Myometrial cell (primary cell): ENCODE data around the gene INS. TPM values are rescaled to one million over a fixed set of nuclear protein-coding genes. Genes with fewer than 3 reads are reported as not detected.

Source experiments
- total RNA-seq: library from RNA; depleted of rRNA; stranded (reverse); fragments of >200 nt; gene quantifications from 2 replicates; pipeline ENCODE4 v1.2.3, GENCODE V29; 2015

The INS gene
- not detected in 2 replicates for total RNA-seq

DNA sequence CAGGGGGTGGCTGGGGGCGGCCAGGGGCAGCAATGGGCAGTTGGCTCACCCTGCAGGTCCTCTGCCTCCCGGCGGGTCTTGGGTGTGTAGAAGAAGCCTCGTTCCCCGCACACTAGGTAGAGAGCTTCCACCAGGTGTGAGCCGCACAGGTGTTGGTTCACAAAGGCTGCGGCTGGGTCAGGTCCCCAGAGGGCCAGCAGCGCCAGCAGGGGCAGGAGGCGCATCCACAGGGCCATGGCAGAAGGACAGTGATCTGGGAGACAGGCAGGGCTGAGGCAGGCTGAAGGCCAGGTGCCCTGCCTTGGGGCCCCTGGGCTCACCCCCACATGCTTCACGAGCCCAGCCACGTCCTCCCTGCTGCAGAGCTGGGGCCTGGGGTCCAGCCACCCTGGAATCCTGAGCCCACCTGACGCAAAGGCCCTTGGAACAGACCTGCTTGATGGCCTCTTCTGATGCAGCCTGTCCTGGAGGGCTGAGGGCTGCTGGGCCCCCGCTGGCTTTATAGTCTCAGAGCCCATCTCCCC is at the start of gene INS:
Gene INS (minus strand): TSS at position 474 of the 524 bp plus-strand sequence. CDS start 238 bp downstream, at position 236.

DNA sequence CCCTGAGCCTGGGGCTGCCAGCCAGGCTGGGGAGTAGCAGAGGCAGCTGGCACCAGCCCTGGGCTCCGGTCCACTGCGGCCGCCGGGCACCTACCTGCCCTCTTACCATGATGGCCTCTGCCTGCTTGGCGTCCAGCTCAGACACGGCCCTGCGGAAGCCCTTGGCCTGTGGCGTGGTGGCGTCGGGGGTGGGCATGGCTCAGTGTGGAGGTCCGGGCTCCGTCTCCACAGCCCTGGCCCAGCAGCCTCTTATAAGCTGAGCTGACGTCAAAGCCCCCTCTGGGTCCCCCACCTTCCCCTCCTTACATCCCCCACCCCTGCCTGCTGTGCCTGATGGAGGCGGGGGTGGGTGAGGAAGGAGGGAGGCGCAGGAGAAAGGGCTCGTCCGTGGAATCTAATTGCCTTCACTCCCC is 10.6 kb upstream of the INS start, which contains the start of gene TH:
Gene TH (minus strand): TSS at position 225 of the 413 bp plus-strand sequence. CDS start 29 bp downstream, at position 196.

DNA sequence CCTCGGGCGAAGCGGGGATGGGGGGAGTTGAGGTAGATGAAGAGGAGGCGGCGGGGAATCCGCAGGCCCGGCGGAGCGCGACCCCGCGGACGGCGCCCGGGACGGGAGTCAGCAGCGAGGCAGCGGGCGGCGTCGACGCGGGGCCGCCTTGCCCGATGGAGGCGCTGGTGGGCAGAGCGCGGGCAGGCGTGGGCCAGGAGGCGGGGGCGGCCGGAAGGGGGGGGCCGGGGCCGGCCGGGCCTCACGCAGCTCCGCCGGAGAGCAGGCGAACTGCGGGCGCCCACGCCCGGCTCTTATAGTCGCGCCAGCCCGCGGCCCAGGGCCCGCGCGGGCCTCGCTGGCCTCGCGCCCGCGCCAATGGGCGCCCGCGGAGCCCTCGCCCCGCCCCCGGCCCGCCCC is 21.9 kb downstream of the INS start, which contains the start of gene IGF2:
Gene IGF2 (minus strand): TSS at position 267 of the 399 bp plus-strand sequence. CDS start 3,866 bp downstream, outside the sequence.

Other genes with a start within 250 kb of the INS start
- gene TNNT3, start 241.5 kb downstream of the INS start, total RNA-seq = not detected in 2 replicates
- gene MRPL23, start 213.9 kb downstream of the INS start, total RNA-seq = 253 and 382 TPM in 2 replicates
- gene H19, start 163.4 kb downstream of the INS start, total RNA-seq = 41.8 and 55.1 TPM in 2 replicates
- gene IGF2, start 21.8 kb downstream of the INS start, total RNA-seq = 12.8 and 17.6 TPM in 2 replicates
- gene TH, start 10.6 kb upstream of the INS start, total RNA-seq = 1.6 TPM in 1 of 2 replicates, not detected in the other
- not detected in 2 replicates for gene ASCL2, start 109.4 kb upstream of the INS start, total RNA-seq
- gene C11orf21, start 140.7 kb upstream of the INS start, total RNA-seq = under 0.01 TPM in 1 of 2 replicates, not detected in the other
- gene TSPAN32, start 140.8 kb upstream of the INS start, total RNA-seq = under 0.01 TPM in 1 of 2 replicates, not detected in the other
- gene CD81, start 216.1 kb upstream of the INS start, total RNA-seq = 361 and 363 TPM in 2 replicates
- gene TSSC4, start 239.5 kb upstream of the INS start, total RNA-seq = 50.5 and 56.2 TPM in 2 replicates